Occipital lobe (tissue), 2 donors: ENCODE results near the gene SCYGR5. TPM values are rescaled to one million over a fixed set of nuclear protein-coding genes. Genes with fewer than 3 reads are reported as not detected.
"Not testable (repeated sequence)": the region's sequence is repeated elsewhere in the genome, so short reads cannot be mapped to it uniquely, and the experiment has no call there.

Experiments
- DNase-seq: peaks from one replicate; lab custom pipeline; 2025; lab: John Stamatoyannopoulos, UW
- total RNA-seq: library from RNA; depleted of rRNA; stranded (reverse); fragments of >200 nt; gene quantifications from one replicate; pipeline ENCODE4 v1.2.3, GENCODE V29; 2014

SCYGR5 gene, protein sequence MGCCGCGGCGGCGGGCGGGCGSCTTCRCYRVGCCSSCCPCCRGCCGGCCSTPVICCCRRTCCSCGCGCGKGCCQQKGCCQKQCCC
- total RNA-seq = not detected

DNA sequence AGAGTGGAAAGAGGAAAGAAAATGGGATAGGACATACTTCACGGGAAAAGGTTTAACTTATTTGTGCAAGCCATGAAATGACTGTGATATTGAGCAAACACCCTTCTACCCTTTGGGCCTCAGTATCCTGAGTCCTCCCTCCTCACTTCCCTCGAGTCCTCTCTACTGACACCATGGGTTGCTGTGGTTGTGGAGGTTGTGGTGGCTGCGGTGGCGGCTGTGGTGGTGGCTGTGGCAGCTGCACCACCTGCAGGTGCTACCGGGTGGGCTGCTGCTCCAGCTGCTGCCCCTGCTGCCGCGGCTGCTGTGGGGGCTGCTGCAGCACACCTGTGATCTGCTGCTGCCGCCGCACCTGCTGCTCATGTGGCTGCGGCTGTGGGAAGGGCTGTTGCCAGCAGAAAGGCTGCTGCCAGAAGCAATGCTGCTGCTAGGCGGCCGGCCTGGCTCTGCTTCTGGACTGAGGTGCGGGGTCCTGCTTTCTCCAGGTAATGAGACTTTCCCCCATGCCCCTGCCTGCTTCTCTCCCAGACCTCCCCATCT lies at the start of gene SCYGR5:
Gene SCYGR5 (plus strand): TSS at position 174 of the 540 bp plus-strand sequence. CDS start 0 bp downstream, at position 174.
- DNase-seq = not testable (repeated sequence)

- no peak for DNase-seq
These were observed 49.0 kb upstream of the SCYGR5 start, which contains the start of gene SCYGR4 for GRCh38 chr2:227617316-227618230. Gene SCYGR4 (plus strand): TSS chr2:227617498. CDS start chr2:227617498, 0 bp downstream.

GRCh38 chr2:227623226-227623625 lies 43.4 kb upstream of the SCYGR5 start:
- no peak for DNase-seq

GRCh38 chr2:227625420-227625819 lies 41.2 kb upstream of the SCYGR5 start:
- no peak for DNase-seq

DNA sequence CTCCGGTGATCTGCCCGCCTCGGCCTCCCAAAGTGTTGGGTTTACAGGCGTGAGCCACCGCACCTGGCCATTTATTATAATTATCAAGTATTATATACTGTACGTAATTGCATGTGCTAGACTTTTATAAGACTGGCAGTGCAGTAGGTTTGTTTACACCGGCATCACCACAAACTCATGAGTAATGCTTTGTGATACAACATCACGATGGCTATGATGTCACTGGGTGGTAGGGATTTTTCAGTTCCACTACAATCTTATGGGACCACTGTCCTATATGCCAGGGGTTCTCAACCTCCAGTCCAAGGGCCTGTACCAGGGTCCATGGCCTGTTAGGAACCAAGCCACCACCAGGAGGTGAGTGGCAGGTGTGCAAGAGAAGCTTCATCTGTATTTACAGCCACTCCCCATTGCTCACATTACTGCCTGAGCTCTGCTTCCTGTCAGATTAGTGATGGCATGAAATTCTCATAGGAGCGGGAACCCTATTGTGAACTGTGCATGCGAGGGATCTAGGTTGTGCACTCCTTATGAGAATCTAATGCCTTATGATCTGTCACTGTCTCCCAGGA lies 39.9 kb upstream of the SCYGR5 start:
- DNase-seq = no peak

GRCh38 chr2:227627769-227628168 lies 38.8 kb upstream of the SCYGR5 start:
- DNase-seq = no peak

DNA sequence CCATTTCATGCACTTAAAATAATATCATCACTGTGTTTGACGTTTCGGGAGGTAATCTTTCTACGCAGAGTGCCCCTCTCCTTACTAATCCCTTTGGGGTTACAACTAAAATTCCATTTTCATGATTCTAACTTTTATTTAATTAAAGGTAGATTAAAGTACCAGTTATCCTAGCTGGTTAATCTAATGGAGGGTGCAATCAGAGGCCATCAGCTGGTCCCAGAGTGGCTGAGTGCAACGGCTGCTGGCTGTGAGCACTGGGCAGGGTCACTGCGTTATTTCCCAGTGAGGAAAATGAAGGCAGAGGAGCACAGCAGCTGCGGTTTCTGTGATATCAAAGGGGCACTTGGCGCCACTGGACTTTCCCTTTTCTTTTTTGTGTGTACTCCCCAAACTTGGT lies 37.2 kb upstream of the SCYGR5 start:
- DNase-seq = no peak

DNA sequence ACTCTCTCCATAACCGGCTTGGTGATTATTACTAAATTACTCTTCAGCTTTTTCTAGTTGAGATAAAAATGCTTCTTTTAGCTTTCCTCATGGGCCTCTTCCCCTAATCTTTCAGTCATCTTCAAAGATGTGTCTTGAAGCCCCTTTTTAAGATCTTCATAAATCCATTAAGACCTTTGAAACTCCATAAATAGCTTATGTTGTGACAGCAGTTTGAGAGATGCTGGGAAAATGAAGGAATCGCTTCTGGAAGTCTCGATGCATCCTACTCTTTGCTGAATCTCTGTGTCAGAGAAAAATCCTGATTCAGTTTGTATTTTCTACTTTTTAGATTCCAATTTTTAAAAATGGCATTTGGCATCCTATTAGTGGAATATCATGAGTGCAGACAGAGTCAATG lies 36.3 kb upstream of the SCYGR5 start:
- DNase-seq = no peak

DNA sequence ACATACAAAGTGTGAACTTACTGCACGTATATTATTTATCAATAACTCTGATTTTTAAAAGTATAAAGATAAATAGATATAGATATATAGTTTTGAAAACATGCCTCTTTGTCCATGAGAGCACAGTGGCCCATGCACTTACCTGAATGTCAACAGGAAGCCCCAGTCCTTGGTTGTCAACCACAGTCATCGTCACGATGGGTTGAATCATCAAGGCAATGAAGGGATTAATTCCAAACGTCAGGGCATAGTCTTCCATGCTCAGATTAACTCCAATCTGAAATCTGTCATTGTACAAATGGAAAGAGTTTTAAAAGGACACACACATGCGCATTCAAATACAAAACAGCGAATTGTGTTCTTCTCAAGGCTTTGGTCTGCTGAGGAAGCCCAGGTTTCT lies 33.8 kb upstream of the SCYGR5 start:
- DNase-seq = no peak

GRCh38 chr2:227634201-227634600 lies 32.4 kb upstream of the SCYGR5 start:
- no peak for DNase-seq

- no peak for DNase-seq
These were observed 23.9 kb upstream of the SCYGR5 start for GRCh38 chr2:227642656-227643055.

DNA sequence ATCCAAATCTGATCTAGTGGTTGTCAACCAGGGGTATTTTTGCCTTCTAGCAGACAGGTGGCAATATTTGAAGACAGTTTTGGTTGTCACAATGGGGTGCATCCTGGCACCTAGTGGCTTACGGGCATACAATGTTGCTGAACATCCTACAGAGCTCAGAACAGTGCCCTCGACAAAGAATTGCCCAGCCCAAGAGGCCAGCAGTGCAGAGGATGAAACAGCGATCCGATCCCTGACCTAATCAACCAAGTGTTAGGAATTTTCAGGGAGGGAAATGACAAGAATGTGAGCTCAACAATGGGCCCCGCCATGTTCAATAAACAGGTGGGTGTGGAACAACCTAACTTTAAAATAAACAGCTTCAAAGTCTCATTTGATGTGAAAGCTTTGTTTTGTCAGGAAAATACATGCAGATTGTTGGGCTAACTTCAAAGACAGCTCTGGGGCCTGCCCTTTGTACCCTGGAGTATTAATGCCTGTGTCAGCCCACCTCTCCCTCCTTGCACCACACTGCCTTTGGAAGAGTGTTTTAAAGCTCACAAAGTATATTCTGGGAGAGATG lies 22.5 kb upstream of the SCYGR5 start:
- no peak for DNase-seq

- no peak for DNase-seq
These were observed 13.2 kb upstream of the SCYGR5 start for GRCh38 chr2:227653419-227653818.

GRCh38 chr2:227654426-227654825 lies 12.2 kb upstream of the SCYGR5 start:
- DNase-seq = no peak

- DNase-seq = no peak
These were observed 11.2 kb upstream of the SCYGR5 start for GRCh38 chr2:227655454-227655853.

GRCh38 chr2:227657199-227657845 lies 9.3 kb upstream of the SCYGR5 start:
- DNase-seq = no peak

- DNase-seq = no peak
These were observed 5.5 kb upstream of the SCYGR5 start for GRCh38 chr2:227661025-227661649.

DNA sequence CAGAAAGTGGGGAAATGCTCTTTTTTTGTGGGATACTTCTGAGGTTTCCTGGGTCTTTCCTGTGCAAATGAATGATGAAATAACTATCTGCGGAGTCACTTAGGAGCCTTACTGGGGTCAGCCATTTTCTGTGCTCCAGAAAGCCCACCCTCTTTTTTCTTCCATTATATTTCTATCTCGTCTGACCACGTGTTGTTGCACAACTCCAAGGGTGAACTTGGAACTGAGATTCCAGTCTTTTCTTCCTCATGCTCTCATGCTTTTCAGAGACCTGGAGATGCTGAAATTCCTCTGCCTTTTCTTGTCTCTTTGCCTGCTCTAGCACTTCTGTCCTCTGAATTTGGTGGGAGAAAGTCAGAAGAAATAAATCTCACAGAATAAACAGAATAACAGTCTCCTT lies 4.8 kb upstream of the SCYGR5 start:
- DNase-seq = no peak

DNA sequence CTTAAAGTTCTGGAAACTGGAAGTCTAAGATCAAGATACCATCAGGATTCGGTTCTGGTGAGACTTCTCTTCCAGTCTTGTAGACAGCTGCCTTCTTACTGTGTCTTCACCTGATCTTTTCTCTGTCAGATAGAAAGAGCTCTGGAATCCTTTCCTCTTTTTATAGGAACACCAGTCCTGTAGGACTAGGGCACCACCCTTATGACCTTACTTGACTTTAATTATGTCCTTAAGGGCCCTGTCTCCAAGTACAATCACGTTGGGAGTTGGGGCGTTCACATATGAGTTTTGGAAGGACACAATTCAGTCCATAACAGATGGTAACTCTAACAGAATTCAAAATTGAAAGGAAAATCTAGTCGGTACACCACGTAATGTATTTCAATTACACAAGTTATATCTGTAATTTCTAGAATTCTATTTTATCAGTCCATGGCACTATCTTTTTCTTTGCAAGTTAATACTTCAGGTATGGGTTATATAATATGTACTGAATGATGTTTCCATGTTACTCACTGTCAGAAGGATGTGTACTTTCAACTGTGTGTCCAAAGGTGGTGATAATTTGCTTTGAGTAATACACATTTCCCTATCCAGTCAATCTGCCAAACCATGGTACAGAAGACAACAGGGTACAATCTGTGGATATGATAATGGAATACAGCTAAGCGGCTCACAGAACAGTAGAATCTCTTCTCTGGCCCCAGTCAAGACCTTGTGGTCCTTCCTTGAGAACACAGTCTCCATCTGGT lies 1.2 kb upstream of the SCYGR5 start:
- DNase-seq = no peak

DNA sequence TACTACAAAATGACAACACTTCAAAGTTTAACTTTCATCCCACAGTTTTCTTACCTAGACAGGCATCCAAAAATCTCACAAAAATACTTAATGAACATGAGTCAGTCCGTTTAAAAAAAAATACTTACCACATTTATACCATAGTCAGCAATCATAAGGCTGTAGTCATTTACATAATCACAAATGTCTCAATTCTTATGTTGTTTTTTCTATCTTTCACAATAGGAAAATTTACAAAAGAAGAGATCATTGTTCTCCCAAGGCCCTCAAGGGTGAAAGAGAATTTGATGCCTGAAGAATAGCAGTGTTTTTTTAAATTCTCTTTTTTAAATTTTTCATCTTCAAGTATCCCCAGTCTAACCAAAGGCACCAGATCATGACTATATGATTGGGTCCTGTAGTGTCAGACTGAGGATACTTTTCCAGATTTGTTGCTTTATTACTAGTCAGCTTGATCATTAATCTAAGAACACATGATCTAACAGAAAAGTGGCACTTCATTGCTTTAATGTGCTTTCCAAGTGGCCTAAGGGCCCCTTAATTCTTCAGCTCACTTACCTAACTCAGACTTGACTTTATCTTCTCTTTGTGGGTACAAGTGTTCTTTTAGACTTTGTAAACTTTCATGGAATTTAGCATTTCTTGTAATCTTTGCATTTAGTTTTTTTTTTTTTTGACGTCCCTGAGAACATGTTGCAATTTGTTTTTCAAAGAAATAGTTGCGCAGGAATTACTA lies 4.7 kb downstream of the SCYGR5 start:
- no peak for DNase-seq
